Stimulated activated CD4-positive, alpha-beta T cell treated with anti-CD3 and anti-CD28 coated beads, Interleukin-1b, Interleukin-23, amount 100 ng/mL, for 48 hours (primary cell): ENCODE measurements around the gene PEPD.

Experiments
- DNase-seq: peaks from one replicate; pipeline ENCODE4 v3.0.0-alpha.2; 2020

PEPD gene

GRCh38 chr19:33510462-33511194, 11.0 kb downstream of the PEPD start:
- no peak for DNase-seq

GRCh38 chr19:33509774-33510173, 11.8 kb downstream of the PEPD start:
- DNase-seq = no peak

- no peak for DNase-seq
These were observed 12.5 kb downstream of the PEPD start for GRCh38 chr19:33508941-33509614.

- no peak for DNase-seq
These were observed 13.2 kb downstream of the PEPD start for GRCh38 chr19:33508431-33508830.

GRCh38 chr19:33508009-33508408, 13.6 kb downstream of the PEPD start:
- no peak for DNase-seq

- no peak for DNase-seq
These were observed 14.3 kb downstream of the PEPD start for GRCh38 chr19:33507021-33507956.

GRCh38 chr19:33506498-33506897, 15.1 kb downstream of the PEPD start:
- DNase-seq = no peak

- no peak for DNase-seq
These were observed 15.8 kb downstream of the PEPD start for GRCh38 chr19:33505823-33506222.

GRCh38 chr19:33505148-33505547, 16.4 kb downstream of the PEPD start:
- no peak for DNase-seq

- DNase-seq = no peak
These were observed 17.5 kb downstream of the PEPD start for GRCh38 chr19:33504058-33504444.

- DNase-seq = no peak
These were observed 18.0 kb downstream of the PEPD start for GRCh38 chr19:33503433-33504057.

- DNase-seq = no peak
These were observed 18.6 kb downstream of the PEPD start for GRCh38 chr19:33503030-33503429.

GRCh38 chr19:33502521-33502920, 19.1 kb downstream of the PEPD start:
- DNase-seq = no peak

- no peak for DNase-seq
These were observed 19.8 kb downstream of the PEPD start for GRCh38 chr19:33501693-33502356.

GRCh38 chr19:33500991-33501390, 20.6 kb downstream of the PEPD start:
- no peak for DNase-seq

GRCh38 chr19:33500586-33500985, 21.0 kb downstream of the PEPD start:
- no peak for DNase-seq

GRCh38 chr19:33499671-33500506, 21.7 kb downstream of the PEPD start:
- no peak for DNase-seq

- no peak for DNase-seq
These were observed 22.3 kb downstream of the PEPD start for GRCh38 chr19:33499248-33499647.

- no peak for DNase-seq
These were observed 23.1 kb downstream of the PEPD start for GRCh38 chr19:33498391-33499000.

GRCh38 chr19:33497778-33498175, 23.8 kb downstream of the PEPD start:
- no peak for DNase-seq

- DNase-seq = no peak
These were observed 24.3 kb downstream of the PEPD start for GRCh38 chr19:33497131-33497777.
